ENCODE results near the gene DLST. TPM values are rescaled to one million over a fixed set of nuclear protein-coding genes. Genes with fewer than 3 reads are reported as not detected.

Gene DLST
- total and polyA plus RNA-seq, 2 donors (not counting 1 experiment from before 2014, with no cell fraction given), result 95.3 to 214 TPM

DNA sequence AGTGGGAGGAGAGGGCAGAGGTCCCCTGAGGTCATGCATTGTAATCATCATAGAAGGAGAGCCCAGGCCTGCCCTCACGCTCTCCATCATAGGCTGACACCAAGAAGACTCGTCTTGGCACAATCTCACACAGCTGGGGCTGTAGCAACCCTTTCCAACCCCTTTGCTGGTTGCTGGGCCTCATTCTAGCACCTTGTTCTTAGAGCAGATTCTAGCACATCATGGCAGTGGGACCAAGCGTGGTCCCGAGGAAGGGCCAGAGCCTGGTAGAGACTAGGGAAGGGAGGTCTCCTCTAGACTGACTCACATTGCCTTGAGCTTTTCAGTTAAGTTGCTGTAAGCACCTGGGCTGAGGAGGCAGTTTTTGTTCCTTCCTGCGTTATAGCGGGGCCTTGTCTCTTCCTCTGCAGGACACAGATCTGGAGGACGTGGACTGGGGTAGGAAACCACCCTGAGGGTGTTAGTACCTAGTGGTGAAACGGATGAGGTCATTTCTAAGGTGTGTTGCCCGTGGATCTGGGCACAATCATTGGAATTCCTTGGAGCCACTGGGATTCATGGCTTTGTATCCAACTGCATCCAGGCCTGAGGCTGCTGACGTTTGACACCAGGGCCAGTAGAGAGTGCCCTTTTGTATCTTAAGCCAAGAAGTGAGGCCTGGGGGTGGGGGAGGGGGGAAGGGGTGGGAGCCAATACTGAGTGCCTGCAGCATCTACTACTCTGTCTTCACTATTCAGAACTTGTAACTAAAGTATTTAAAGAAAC lies 21.4 kb downstream of the DLST start:
- H2AFZ ChIP-seq (ENCODE audit: low read length), result no peak overlapping the region
- no peaks in the 10 kb centered on the region for H3K9me3 ChIP-seq (ENCODE audit: control insufficient read depth, insufficient read depth, low read depth, low read length)
- H3K36me3 ChIP-seq (ENCODE audit: control insufficient read depth, insufficient read depth, low read length), result peaks cover 26% of the 10 kb centered on the region
- no peak overlapping the region for H3K27ac ChIP-seq (ENCODE audit: insufficient read depth, low read length)
- peaks cover 3% of the 10 kb centered on the region for H3K4me1 ChIP-seq (ENCODE audit: control insufficient read depth, extremely low read depth, insufficient read depth, low read length)
- no peaks in the 10 kb centered on the region for H3K27me3 ChIP-seq (ENCODE audit: control insufficient read depth, insufficient read depth, low read length)
- DNase-seq (ENCODE audit: low read depth in 2 of 2), result no peak
- H3K9ac ChIP-seq (ENCODE audit: insufficient read depth, low read length), result no peak overlapping the region
- no peak overlapping the region for H3K4me3 ChIP-seq (replicated peaks in 1 of 4; ENCODE audit: control extremely low read depth in 1 of 4, insufficient read depth in 1 of 4, low read depth in 3 of 4, low read length in 4 of 4)
- H3K79me2 ChIP-seq (ENCODE audit: control insufficient read depth, insufficient read depth, low read length), result no peaks in the 10 kb centered on the region
- H3K4me2 ChIP-seq (ENCODE audit: extremely low read depth, insufficient read depth, low read length), result no peak overlapping the region
- TF ChIP-seq EZH2 (IDR thresholded peaks at IDR 0.05; ENCODE audit: low read length, missing control alignments), result no peak
- TF ChIP-seq CTCF (conservative IDR thresholded peaks at IDR 0.05 in 1 of 2, IDR thresholded peaks at IDR 0.05 in 1 of 2; ENCODE audit: low read depth in 1 of 2, low read length in 2 of 2), result no peak
- no peaks in the 10 kb centered on the region for H4K20me1 ChIP-seq (ENCODE audit: control insufficient read depth, extremely low read depth, insufficient read depth, low read length)

GRCh38 chr14:74904635-74905503 lies 23.2 kb downstream of the DLST start:
- peaks cover 3% of the 10 kb centered on the region for H3K4me1 ChIP-seq (ENCODE audit: control insufficient read depth, extremely low read depth, insufficient read depth, low read length)
- H3K4me2 ChIP-seq (ENCODE audit: extremely low read depth, insufficient read depth, low read length), result no peak overlapping the region
- no peaks in the 10 kb centered on the region for H3K27me3 ChIP-seq (ENCODE audit: control insufficient read depth, insufficient read depth, low read length)
- peaks cover 17% of the 10 kb centered on the region for H3K36me3 ChIP-seq (ENCODE audit: control insufficient read depth, insufficient read depth, low read length)
- DNase-seq (ENCODE audit: low read depth in 2 of 2), result no peak
- H3K4me3 ChIP-seq (replicated peaks in 1 of 4; ENCODE audit: control extremely low read depth in 1 of 4, insufficient read depth in 1 of 4, low read depth in 3 of 4, low read length in 4 of 4), result no peak overlapping the region
- no peak overlapping the region for H3K27ac ChIP-seq (ENCODE audit: insufficient read depth, low read length)
- H2AFZ ChIP-seq (ENCODE audit: low read length), result no peak overlapping the region
- H3K9me3 ChIP-seq (ENCODE audit: control insufficient read depth, insufficient read depth, low read depth, low read length), result no peaks in the 10 kb centered on the region
- no peak overlapping the region for H3K9ac ChIP-seq (ENCODE audit: insufficient read depth, low read length)
- no peaks in the 10 kb centered on the region for H3K79me2 ChIP-seq (ENCODE audit: control insufficient read depth, insufficient read depth, low read length)
- no peak for TF ChIP-seq EZH2 (IDR thresholded peaks at IDR 0.05; ENCODE audit: low read length, missing control alignments)
- no peak for TF ChIP-seq CTCF (conservative IDR thresholded peaks at IDR 0.05 in 1 of 2, IDR thresholded peaks at IDR 0.05 in 1 of 2; ENCODE audit: low read depth in 1 of 2, low read length in 2 of 2)
- H4K20me1 ChIP-seq (ENCODE audit: control insufficient read depth, extremely low read depth, insufficient read depth, low read length), result no peaks in the 10 kb centered on the region

DNA sequence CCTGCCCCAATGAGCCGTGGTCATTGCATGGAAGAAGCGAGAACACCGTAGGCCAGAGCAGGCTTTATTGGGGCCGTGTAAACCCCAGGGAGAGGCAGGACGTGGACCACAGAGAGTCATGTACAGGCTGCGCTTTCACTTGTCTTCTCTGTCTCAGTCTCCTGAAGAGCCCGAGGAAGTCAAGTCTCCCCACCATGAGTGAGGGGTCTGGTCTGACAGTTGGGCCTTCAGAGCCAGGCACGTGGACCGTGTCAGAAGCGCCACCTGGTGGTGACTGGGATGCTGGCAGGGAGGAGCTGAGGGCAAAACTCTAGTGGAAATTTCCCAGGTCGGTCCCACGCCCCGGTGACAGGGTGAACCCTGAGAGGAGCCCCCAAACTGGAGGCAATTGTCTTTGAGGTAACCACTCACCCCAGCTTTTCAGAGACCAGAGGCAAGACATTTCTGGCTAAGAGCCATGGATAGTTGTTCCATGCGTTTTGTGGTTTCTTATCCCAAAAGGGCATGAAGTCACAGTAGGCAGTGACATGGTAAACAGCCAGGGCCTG lies 24.0 kb downstream of the DLST start:
- Histone ChIP-seq H3K27ac (ENCODE audit: insufficient read depth, low read length) (peak overlapping the region; percentile 19), H3K4me1 (ENCODE audit: control insufficient read depth, extremely low read depth, insufficient read depth, low read length) (peaks cover 6% of the 10 kb centered on the region), H3K27me3 (ENCODE audit: control insufficient read depth, insufficient read depth, low read length) (no peaks in the 10 kb centered on the region), H3K9ac (ENCODE audit: insufficient read depth, low read length) (no peak overlapping the region), H3K9me3 (ENCODE audit: control insufficient read depth, insufficient read depth, low read depth, low read length) (no peaks in the 10 kb centered on the region), H3K36me3 (ENCODE audit: control insufficient read depth, insufficient read depth, low read length) (peaks cover 17% of the 10 kb centered on the region), H3K4me2 (ENCODE audit: extremely low read depth, insufficient read depth, low read length) (no peak overlapping the region), H3K79me2 (ENCODE audit: control insufficient read depth, insufficient read depth, low read length) (no peaks in the 10 kb centered on the region), H4K20me1 (ENCODE audit: control insufficient read depth, extremely low read depth, insufficient read depth, low read length) (no peaks in the 10 kb centered on the region), H2AFZ (ENCODE audit: low read length) (no peak overlapping the region), H3K4me3 (replicated peaks in 1 of 4; ENCODE audit: control extremely low read depth in 1 of 4, insufficient read depth in 1 of 4, low read depth in 3 of 4, low read length in 4 of 4) (no peak overlapping the region)
- TF ChIP-seq EZH2 (IDR thresholded peaks at IDR 0.05; ENCODE audit: low read length, missing control alignments) (no peak), CTCF (conservative IDR thresholded peaks at IDR 0.05 in 1 of 2, IDR thresholded peaks at IDR 0.05 in 1 of 2; ENCODE audit: low read depth in 1 of 2, low read length in 2 of 2) (peak; percentile 91 to 98)
- DNase-seq (ENCODE audit: low read depth in 2 of 2), result peak; percentile 20 to 53

Data from fibroblast of lung (primary cell).